HCT116 (cell line): Measurements from ENCODE around the gene ACY1. TPM values are rescaled to one million over a fixed set of nuclear protein-coding genes. Genes with fewer than 3 reads are reported as not detected.

ENCODE experiments used
- ATAC-seq: fragments of 200-7000 bp; cut with Tn5 transposase; 2 replicates; pipeline ENCODE4 v1.9.1; 2020; ENCODE audit warnings: mild to moderate bottlenecking, moderate library complexity
- BruUV-seq: library from RNA; stranded (reverse); fragments of 400-500 nt; replicated peaks from 2 replicates; lab custom pipeline; 2021; lab: Mats Ljungman, UMichigan
- CTCF ChIA-PET: fragments of 300-600 bp; sonication (Branson Sonifier 250); formaldehyde crosslinking; loops from one replicate; lab custom pipeline; 2021; ENCODE audit warnings: antibody characterized with exemption; lab: Charles Lee
- POLR2A ChIA-PET: fragments of 300-600, 350-600 bp; sonication (Branson Sonifier 250); formaldehyde crosslinking; loops from one replicate; lab custom pipeline; 2021; ENCODE audit warnings: antibody characterized with exemption; lab: Charles Lee
- RAD21 ChIA-PET, 2 experiments: fragments of 300-600 bp; sonication (Branson Sonifier 250); formaldehyde crosslinking; loops; one replicate each; lab custom pipeline; 2023; ENCODE audit warnings: low total read pairs in 2 of 2; ENCODE audit not compliant: uncharacterized antibody in 2 of 2, unreplicated experiment in 2 of 2, low non-redundant PET in 1 of 2; lab: Charles Lee
- DNase-seq: peaks from one replicate; pipeline ENCODE4 v3.0.0-alpha.2; 2010; ENCODE audit warnings: low read depth, low spot score
- H2AFZ ChIP-seq: fragments of 200-600 bp; shearing (Covaris generic), sonication (generic); 2 replicates; pipeline ENCODE4 v1.6.1; 2017; ENCODE audit warnings: low read depth, mixed run types, mixed read lengths, antibody characterized with exemption, low read length; ENCODE audit not compliant: poor library complexity, severe bottlenecking
- H3K27ac ChIP-seq: 2 replicates; pipeline ENCODE4 v1.5.1; 2012; ENCODE audit warnings: low read depth, low read length
- H3K27me3 ChIP-seq: fragments of 200-600 bp; sonication (generic); 2 replicates; pipeline ENCODE4 v1.6.1; 2016; ENCODE audit warnings: mixed run types, low read length, mixed read lengths; ENCODE audit not compliant: insufficient read depth
- H3K36me3 ChIP-seq, 2 experiments: fragments of 200-500 bp in 1 of 2; fragments of 200-600 bp in 1 of 2; sonication (Bioruptor generic) in 1 of 2; sonication (generic) in 1 of 2; 2 replicates each; pipeline versions ENCODE4 v1.5.1 to v1.6.1; 2014 to 2016; ENCODE audit warnings: low read length in 2 of 2, inconsistent platforms in 1 of 2, mixed read lengths in 1 of 2, mixed run types in 1 of 2; ENCODE audit not compliant: insufficient read depth in 2 of 2, control insufficient read depth in 1 of 2
- H3K4me1 ChIP-seq, 2 experiments: fragments of 200-600 bp in 1 of 2; sonication (generic) in 1 of 2; 2 replicates each; pipeline versions ENCODE4 v1.5.1 to v1.6.1; 2012 to 2017; ENCODE audit warnings: low read length in 2 of 2, inconsistent platforms in 1 of 2, mild to moderate bottlenecking in 1 of 2, mixed read lengths in 1 of 2, mixed run types in 1 of 2, moderate library complexity in 1 of 2; ENCODE audit not compliant: insufficient read depth in 2 of 2, control insufficient read depth in 1 of 2
- H3K4me2 ChIP-seq: fragments of 200-600 bp; sonication (generic); 2 replicates; pipeline ENCODE4 v1.6.1; 2017; ENCODE audit warnings: mixed run types, low read length, mixed read lengths
- H3K4me3 ChIP-seq, 2 experiments: fragments of 200-600 bp in 1 of 2; sonication (generic) in 1 of 2; replicated peaks in 1 of 2; 2 replicates each; pipeline ENCODE4 v1.5.1; 2011 to 2016; ENCODE audit warnings: low read length in 2 of 2, control low read depth in 1 of 2, low read depth in 1 of 2, mild to moderate bottlenecking in 1 of 2, mixed read lengths in 1 of 2, mixed run types in 1 of 2
- H3K79me2 ChIP-seq: fragments of 200-600 bp; sonication (generic); 2 replicates; pipeline ENCODE4 v1.6.1; 2017; ENCODE audit warnings: mild to moderate bottlenecking, mixed run types, low read length, moderate library complexity, mixed read lengths; ENCODE audit not compliant: insufficient read depth
- H3K9ac ChIP-seq: fragments of 200-600 bp; sonication (generic); 2 replicates; pipeline ENCODE4 v1.6.1; 2016; ENCODE audit warnings: low read length, mixed read lengths
- H3K9me2 ChIP-seq: fragments of 200-600 bp; sonication (generic), shearing (Covaris generic); 2 replicates; pipeline ENCODE4 v1.6.1; 2017; ENCODE audit warnings: mixed run types, mild to moderate bottlenecking, moderate library complexity; ENCODE audit not compliant: insufficient read depth
- H3K9me3 ChIP-seq, 2 experiments: fragments of 200-500 bp in 1 of 2; fragments of 200-600 bp in 1 of 2; sonication (Bioruptor generic) in 1 of 2; sonication (generic) in 1 of 2; 2 replicates each; pipeline ENCODE4 v1.6.1; 2014 to 2017; ENCODE audit warnings: low read length in 2 of 2, mixed read lengths in 2 of 2, inconsistent platforms in 1 of 2, low read depth in 1 of 2, mild to moderate bottlenecking in 1 of 2, mixed run types in 1 of 2, moderate library complexity in 1 of 2; ENCODE audit not compliant: control insufficient read depth in 1 of 2, insufficient read depth in 1 of 2
- H4K20me1 ChIP-seq: fragments of 200-600 bp; sonication (generic), shearing (Covaris generic); 2 replicates; pipeline ENCODE4 v1.6.1; 2017; ENCODE audit warnings: mixed run types, mild to moderate bottlenecking, moderate library complexity; ENCODE audit not compliant: insufficient read depth
- CBX3 ChIP-seq: IDR thresholded peaks from 2 replicates; pipeline ENCODE4 v1.6.1; 2012; ENCODE audit warnings: low read depth
- CEBPB ChIP-seq: IDR thresholded peaks from 2 replicates; pipeline ENCODE4 v1.6.1; 2012; ENCODE audit warnings: low read depth
- CTCF ChIP-seq, 3 experiments: fragments of 200-600 bp in 1 of 3; sonication (generic) in 1 of 3; IDR thresholded peaks in 2 of 3; conservative IDR thresholded peaks in 1 of 3; 2 replicates each; pipeline ENCODE4 v1.5.1; 2012 to 2017; ENCODE audit warnings: low read depth in 2 of 3, low read length in 2 of 3, antibody characterized with exemption in 1 of 3, borderline replicate concordance in 1 of 3, control low read depth in 1 of 3, mild to moderate bottlenecking in 1 of 3, mixed read lengths in 1 of 3, mixed run types in 1 of 3, moderate library complexity in 1 of 3; ENCODE audit not compliant: insufficient read depth in 1 of 3
- ELF1 ChIP-seq: IDR thresholded peaks from 2 replicates; pipeline ENCODE4 v1.6.1; 2012; ENCODE audit warnings: low read depth, borderline replicate concordance
- JUND ChIP-seq: IDR thresholded peaks from 2 replicates; pipeline ENCODE4 v1.6.1; 2012
- MAX ChIP-seq: IDR thresholded peaks from 2 replicates; pipeline ENCODE4 v1.6.1; 2012
- POLR2A ChIP-seq: IDR thresholded peaks from 2 replicates; pipeline ENCODE4 v1.7.0; 2011; ENCODE audit warnings: borderline replicate concordance; ENCODE audit not compliant: insufficient read depth, insufficient read length; ENCODE audit errors: extremely low read depth
- RAD21 ChIP-seq: IDR thresholded peaks from 2 replicates; pipeline ENCODE4 v1.6.1; 2012; ENCODE audit warnings: low read depth, mild to moderate bottlenecking
- REST ChIP-seq: IDR thresholded peaks from 2 replicates; pipeline ENCODE4 v1.6.1; 2012; ENCODE audit warnings: low read depth
- SIN3A ChIP-seq: IDR thresholded peaks from 2 replicates; pipeline ENCODE4 v1.6.1; 2012; ENCODE audit warnings: low read depth
- SP1 ChIP-seq: IDR thresholded peaks from 2 replicates; pipeline ENCODE4 v1.6.1; 2012; ENCODE audit warnings: low read depth
- SRF ChIP-seq: IDR thresholded peaks from 2 replicates; pipeline ENCODE4 v1.6.1; 2012; ENCODE audit warnings: low read depth
- TCF7L2 ChIP-seq: IDR thresholded peaks from 2 replicates; pipeline ENCODE4 v1.7.0; 2011; ENCODE audit warnings: borderline replicate concordance, inconsistent platforms; ENCODE audit not compliant: insufficient read depth, insufficient read length; ENCODE audit errors: extremely low read depth
- YY1 ChIP-seq: IDR thresholded peaks from 2 replicates; pipeline ENCODE4 v1.6.1; 2011; ENCODE audit warnings: low read length, low read depth, moderate library complexity, mild to moderate bottlenecking; ENCODE audit not compliant: insufficient replicate concordance; ENCODE audit errors: extremely low read depth
- intact Hi-C: fragments of 100-400 bp; cut with micrococcal nuclease; formaldehyde crosslinking; loops from 2 replicates; pipeline ENCODE4 v1.10.0; 2022
- total RNA-seq: library from RNA; stranded (reverse); gene quantifications from one replicate; pipeline ENCODE4 v1.2.1, GENCODE V29; 2021; ENCODE audit not compliant: unreplicated experiment
- TF ChIP-seq, protein P1 (sequence below): IDR thresholded peaks from 2 replicates; pipeline ENCODE4 v1.6.1; 2012
- TF ChIP-seq, protein P2 (sequence below): IDR thresholded peaks from 2 replicates; pipeline ENCODE4 v1.6.1; 2011; ENCODE audit warnings: mild to moderate bottlenecking, low read length, moderate library complexity; ENCODE audit not compliant: insufficient replicate concordance; ENCODE audit errors: extremely low read depth

ACY1 gene
- total RNA-seq, 1 experiment from 2014 or later, result 73.2 TPM

DNA sequence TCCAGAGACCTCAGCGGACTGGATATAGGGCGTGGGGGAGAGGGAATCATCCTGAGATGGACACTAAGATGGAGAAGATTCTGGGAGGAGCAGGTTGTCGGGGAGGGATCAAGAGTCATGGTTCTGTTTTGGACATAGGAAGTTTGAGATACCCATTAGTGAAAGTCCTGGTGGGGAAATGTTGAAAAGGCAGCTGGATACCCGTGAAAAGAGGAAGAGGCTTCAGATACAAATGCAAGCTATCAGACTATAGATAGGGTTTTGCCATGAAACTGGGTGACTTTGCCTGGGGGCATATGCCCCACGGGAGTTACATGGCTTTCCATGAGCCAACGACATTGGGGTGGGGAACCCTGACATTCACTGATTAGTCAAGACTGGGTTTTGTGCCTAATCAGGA, 29.2 kb upstream of the ACY1 start:
- H4K20me1 ChIP-seq, result no peaks in the 10 kb centered on the region
- H3K79me2 ChIP-seq, result no peaks in the 10 kb centered on the region
- POLR2A ChIA-PET, result interaction anchor here (1.5 kb wide), 1 partner anchor 11 kb away, joined by 3 read pairs; no protein-coding TSS in a partner anchor
- H3K4me3 ChIP-seq, result no peak overlapping the region
- H3K4me2 ChIP-seq, result no peak overlapping the region
- no peak overlapping the region for H3K27ac ChIP-seq
- no peaks in the 10 kb centered on the region for H3K9me2 ChIP-seq
- CTCF ChIA-PET, result interaction anchor here (1.4 kb wide), 1 partner anchor 13 kb away, joined by 4 read pairs; the partner anchor contains the start of gene RRP9
- BruUV-seq, result TSS peak; percentile 17
- no peak for DNase-seq
- no peaks in the 10 kb centered on the region for H3K9me3 ChIP-seq
- 0 out of 4 replicates have a peak, but pooled peaks cover 0 to under 1% of the 10 kb centered on the region in 2 experiments for H3K36me3 ChIP-seq
- no peaks in the 10 kb centered on the region for H3K4me1 ChIP-seq
- no peaks in the 10 kb centered on the region for H3K27me3 ChIP-seq
- no peak overlapping the region for H3K9ac ChIP-seq
- RAD21 ChIA-PET, result no interaction called here
- intact Hi-C loops, result no loop called here
- ATAC-seq, result no peak
- TF ChIP-seq MAX (no peak), RAD21 (no peak), ELF1 (no peak), CBX3 (no peak), YY1 (no peak), SRF (no peak), JUND (no peak), TCF7L2 (no peak), SIN3A (no peak), REST (no peak), SP1 (no peak), CTCF (IDR thresholded peaks at IDR 0.05 in 2 of 3, conservative IDR thresholded peaks at IDR 0.05 in 1 of 3; ENCODE audit: borderline replicate concordance in 1 of 3, insufficient read depth in 1 of 3, low read depth in 2 of 3, low read length in 2 of 3) (no peak), CEBPB (no peak), POLR2A (no peak)
- TF ChIP-seq, protein P1, sequence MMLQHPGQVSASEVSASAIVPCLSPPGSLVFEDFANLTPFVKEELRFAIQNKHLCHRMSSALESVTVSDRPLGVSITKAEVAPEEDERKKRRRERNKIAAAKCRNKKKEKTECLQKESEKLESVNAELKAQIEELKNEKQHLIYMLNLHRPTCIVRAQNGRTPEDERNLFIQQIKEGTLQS, result no peak
- TF ChIP-seq, protein P2, sequence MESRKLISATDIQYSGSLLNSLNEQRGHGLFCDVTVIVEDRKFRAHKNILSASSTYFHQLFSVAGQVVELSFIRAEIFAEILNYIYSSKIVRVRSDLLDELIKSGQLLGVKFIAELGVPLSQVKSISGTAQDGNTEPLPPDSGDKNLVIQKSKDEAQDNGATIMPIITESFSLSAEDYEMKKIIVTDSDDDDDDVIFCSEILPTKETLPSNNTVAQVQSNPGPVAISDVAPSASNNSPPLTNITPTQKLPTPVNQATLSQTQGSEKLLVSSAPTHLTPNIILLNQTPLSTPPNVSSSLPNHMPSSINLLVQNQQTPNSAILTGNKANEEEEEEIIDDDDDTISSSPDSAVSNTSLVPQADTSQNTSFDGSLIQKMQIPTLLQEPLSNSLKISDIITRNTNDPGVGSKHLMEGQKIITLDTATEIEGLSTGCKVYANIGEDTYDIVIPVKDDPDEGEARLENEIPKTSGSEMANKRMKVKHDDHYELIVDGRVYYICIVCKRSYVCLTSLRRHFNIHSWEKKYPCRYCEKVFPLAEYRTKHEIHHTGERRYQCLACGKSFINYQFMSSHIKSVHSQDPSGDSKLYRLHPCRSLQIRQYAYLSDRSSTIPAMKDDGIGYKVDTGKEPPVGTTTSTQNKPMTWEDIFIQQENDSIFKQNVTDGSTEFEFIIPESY, result no peak
- no peak overlapping the region for H2AFZ ChIP-seq
